GF-D8 (cell line): ENCODE results near the gene ZNF653.
"Not testable (repeated sequence)": the region's sequence is repeated elsewhere in the genome, so short reads cannot be mapped to it uniquely, and the experiment has no call there.

ENCODE experiments used
- DNase-seq: peaks from one replicate; lab custom pipeline; 2025; lab: John Stamatoyannopoulos, UW

ZNF653 gene

GRCh38 chr19:11481534-11482383 is 23.9 kb downstream of the ZNF653 start:
- peak; percentile 69 for DNase-seq

- DNase-seq, result no peak
Measured at GRCh38 chr19:11480715-11481533, 24.7 kb downstream of the ZNF653 start, which contains the start of gene ELAVL3. ELAVL3 (minus strand) TSS chr19:11481046; CDS start chr19:11480608, 438 bp downstream.

GRCh38 chr19:11479898-11480714 is 25.5 kb downstream of the ZNF653 start:
- DNase-seq, result no peak

- no peak for DNase-seq
Measured at GRCh38 chr19:11479090-11479897, 26.3 kb downstream of the ZNF653 start.

GRCh38 chr19:11478167-11479089 is 27.2 kb downstream of the ZNF653 start:
- DNase-seq, result no peak

- DNase-seq, result no peak
Measured at GRCh38 chr19:11475861-11476260, 29.8 kb downstream of the ZNF653 start.

- not testable (repeated sequence) for DNase-seq
Measured at GRCh38 chr19:11475343-11475742, 30.3 kb downstream of the ZNF653 start.

GRCh38 chr19:11473725-11474124 is 31.9 kb downstream of the ZNF653 start:
- DNase-seq, result no peak

GRCh38 chr19:11468266-11468845 is 37.3 kb downstream of the ZNF653 start:
- not testable (repeated sequence) for DNase-seq

GRCh38 chr19:11465600-11465999 is 40.0 kb downstream of the ZNF653 start:
- DNase-seq, result no peak

- no peak for DNase-seq
Measured at GRCh38 chr19:11464333-11465265, 41.0 kb downstream of the ZNF653 start.

GRCh38 chr19:11463391-11463790 is 42.2 kb downstream of the ZNF653 start:
- no peak for DNase-seq

- DNase-seq, result no peak
Measured at GRCh38 chr19:11461453-11461852, 44.2 kb downstream of the ZNF653 start.

- no peak for DNase-seq
Measured at GRCh38 chr19:11460207-11460606, 45.4 kb downstream of the ZNF653 start.

- not testable (repeated sequence) for DNase-seq
Measured at GRCh38 chr19:11458912-11459311, 46.7 kb downstream of the ZNF653 start.

GRCh38 chr19:11458236-11458900 is 47.3 kb downstream of the ZNF653 start:
- no peak for DNase-seq

GRCh38 chr19:11457831-11458230 is 47.8 kb downstream of the ZNF653 start:
- no peak for DNase-seq

GRCh38 chr19:11457115-11457514 is 48.5 kb downstream of the ZNF653 start:
- DNase-seq, result no peak
